ENCODE measurements around the gene DNAH6.
A peak's percentile ranks its signal among the peaks of the same experiment; 100 is the strongest.

Gene DNAH6

GRCh38 chr2:84639751-84640150, 123.5 kb downstream of the DNAH6 start:
- TF ChIP-seq CTCF (conservative IDR thresholded peaks at IDR 0.05; ENCODE audit: low read depth, low read length) = no peak
- no peak for DNase-seq (ENCODE audit: low read depth)
- no peak overlapping the region for H3K4me3 ChIP-seq (ENCODE audit: low read depth, low read length)

- no peak for TF ChIP-seq CTCF (conservative IDR thresholded peaks at IDR 0.05; ENCODE audit: low read depth, low read length)
- no peak overlapping the region for H3K4me3 ChIP-seq (ENCODE audit: low read depth, low read length)
- DNase-seq (ENCODE audit: low read depth) = no peak
Observed at GRCh38 chr2:84640411-84640810, 124.1 kb downstream of the DNAH6 start.

- no peak for TF ChIP-seq CTCF (conservative IDR thresholded peaks at IDR 0.05; ENCODE audit: low read depth, low read length)
- no peak for DNase-seq (ENCODE audit: low read depth)
- no peak overlapping the region for H3K4me3 ChIP-seq (ENCODE audit: low read depth, low read length)
Observed at GRCh38 chr2:84641021-84641420, 124.7 kb downstream of the DNAH6 start.

GRCh38 chr2:84643991-84644390, 127.7 kb downstream of the DNAH6 start:
- no peak overlapping the region for H3K4me3 ChIP-seq (ENCODE audit: low read depth, low read length)
- TF ChIP-seq CTCF (conservative IDR thresholded peaks at IDR 0.05; ENCODE audit: low read depth, low read length) = no peak
- peak; percentile 1 for DNase-seq (ENCODE audit: low read depth)

GRCh38 chr2:84646514-84646913, 130.2 kb downstream of the DNAH6 start:
- TF ChIP-seq CTCF (conservative IDR thresholded peaks at IDR 0.05; ENCODE audit: low read depth, low read length) = no peak
- DNase-seq (ENCODE audit: low read depth) = peak; percentile 2
- H3K4me3 ChIP-seq (ENCODE audit: low read depth, low read length) = no peak overlapping the region

- TF ChIP-seq CTCF (conservative IDR thresholded peaks at IDR 0.05; ENCODE audit: low read depth, low read length) = no peak
- DNase-seq (ENCODE audit: low read depth) = no peak
Observed at GRCh38 chr2:84647267-84647666, 131.0 kb downstream of the DNAH6 start.

GRCh38 chr2:84649058-84649457, 132.8 kb downstream of the DNAH6 start:
- no peak for TF ChIP-seq CTCF (conservative IDR thresholded peaks at IDR 0.05; ENCODE audit: low read depth, low read length)
- no peak for DNase-seq (ENCODE audit: low read depth)
- no peak overlapping the region for H3K4me3 ChIP-seq (ENCODE audit: low read depth, low read length)

More at GRCh38 chr2:84647267-84647666, 131.0 kb downstream of the DNAH6 start:
- H3K4me3 ChIP-seq (ENCODE audit: low read depth, low read length) = no peak overlapping the region
